ENCODE data around the gene STX17. TPM values are rescaled to one million over a fixed set of nuclear protein-coding genes. Genes with fewer than 3 reads are reported as not detected.

Gene STX17
- total RNA-seq, 1 experiment from 2014 or later = 9.3 TPM

GRCh38 chr9:99925541-99925940 lies 19.1 kb downstream of the STX17 start:
- Histone ChIP-seq H3K4me3 (ENCODE audit: insufficient read depth, low read depth, low read length) (no peak overlapping the region), H3K27me3 (ENCODE audit: control insufficient read depth, insufficient read depth, low read length) (no peaks in the 10 kb centered on the region), H3K36me3 (replicated peaks; ENCODE audit: control insufficient read depth, insufficient read depth, low read length) (no peaks in the 10 kb centered on the region; the same call in 1 of the 2 replicates)
- DNase-seq = no peak

GRCh38 chr9:99929652-99930051 lies 23.2 kb downstream of the STX17 start:
- Histone ChIP-seq H3K36me3 (replicated peaks; ENCODE audit: control insufficient read depth, insufficient read depth, low read length) (no peaks in the 10 kb centered on the region), H3K4me3 (ENCODE audit: insufficient read depth, low read depth, low read length) (no peak overlapping the region)

GRCh38 chr9:99931155-99931840 lies 24.8 kb downstream of the STX17 start:
- Histone ChIP-seq H3K27me3 (ENCODE audit: control insufficient read depth, insufficient read depth, low read length) (no peaks in the 10 kb centered on the region), H3K4me3 (ENCODE audit: insufficient read depth, low read depth, low read length) (no peak overlapping the region), H3K36me3 (replicated peaks; ENCODE audit: control insufficient read depth, insufficient read depth, low read length) (no peaks in the 10 kb centered on the region)
- no peak for DNase-seq

More at GRCh38 chr9:99929652-99930051, 23.2 kb downstream of the STX17 start:
- no peak for DNase-seq
- H3K27me3 ChIP-seq (ENCODE audit: control insufficient read depth, insufficient read depth, low read length) = no peaks in the 10 kb centered on the region

- Histone ChIP-seq H3K4me3 (ENCODE audit: insufficient read depth, low read depth, low read length) (no peak overlapping the region), H3K36me3 (replicated peaks; ENCODE audit: control insufficient read depth, insufficient read depth, low read length) (no peaks in the 10 kb centered on the region), H3K27me3 (ENCODE audit: control insufficient read depth, insufficient read depth, low read length) (no peaks in the 10 kb centered on the region)
- DNase-seq = no peak
Measured at GRCh38 chr9:99936947-99937587, 30.6 kb downstream of the STX17 start.

GRCh38 chr9:99947395-99947794 lies 40.9 kb downstream of the STX17 start:
- peak; percentile 3 for DNase-seq
- Histone ChIP-seq H3K27me3 (ENCODE audit: control insufficient read depth, insufficient read depth, low read length) (no peaks in the 10 kb centered on the region), H3K4me3 (ENCODE audit: insufficient read depth, low read depth, low read length) (no peak overlapping the region), H3K36me3 (replicated peaks; ENCODE audit: control insufficient read depth, insufficient read depth, low read length) (no peaks in the 10 kb centered on the region)

GRCh38 chr9:99948482-99948881 lies 42.0 kb downstream of the STX17 start:
- Histone ChIP-seq H3K4me3 (ENCODE audit: insufficient read depth, low read depth, low read length) (no peak overlapping the region), H3K27me3 (ENCODE audit: control insufficient read depth, insufficient read depth, low read length) (no peaks in the 10 kb centered on the region), H3K36me3 (replicated peaks; ENCODE audit: control insufficient read depth, insufficient read depth, low read length) (no peaks in the 10 kb centered on the region)
- no peak for DNase-seq

GRCh38 chr9:99948896-99949295 lies 42.4 kb downstream of the STX17 start:
- Histone ChIP-seq H3K4me3 (ENCODE audit: insufficient read depth, low read depth, low read length) (no peak overlapping the region), H3K36me3 (replicated peaks; ENCODE audit: control insufficient read depth, insufficient read depth, low read length) (no peaks in the 10 kb centered on the region), H3K27me3 (ENCODE audit: control insufficient read depth, insufficient read depth, low read length) (no peaks in the 10 kb centered on the region)
- DNase-seq = no peak

GRCh38 chr9:99953861-99954507 lies 47.5 kb downstream of the STX17 start:
- Histone ChIP-seq H3K4me3 (ENCODE audit: insufficient read depth, low read depth, low read length) (no peak overlapping the region), H3K27me3 (ENCODE audit: control insufficient read depth, insufficient read depth, low read length) (no peaks in the 10 kb centered on the region), H3K36me3 (replicated peaks; ENCODE audit: control insufficient read depth, insufficient read depth, low read length) (no peaks in the 10 kb centered on the region)
- no peak for DNase-seq

GRCh38 chr9:99954819-99955218 lies 48.4 kb downstream of the STX17 start:
- no peaks in the 10 kb centered on the region for H3K27me3 ChIP-seq (ENCODE audit: control insufficient read depth, insufficient read depth, low read length)
- no peak overlapping the region for H3K4me3 ChIP-seq (ENCODE audit: insufficient read depth, low read depth, low read length)
- DNase-seq = no peak
- H3K36me3 ChIP-seq (replicated peaks; ENCODE audit: control insufficient read depth, insufficient read depth, low read length) = no peaks in the 10 kb centered on the region

GRCh38 chr9:99955606-99956005 lies 49.2 kb downstream of the STX17 start:
- DNase-seq = no peak
- H3K4me3 ChIP-seq (ENCODE audit: insufficient read depth, low read depth, low read length) = no peak overlapping the region
- no peaks in the 10 kb centered on the region for H3K36me3 ChIP-seq (replicated peaks; ENCODE audit: control insufficient read depth, insufficient read depth, low read length)
- no peaks in the 10 kb centered on the region for H3K27me3 ChIP-seq (ENCODE audit: control insufficient read depth, insufficient read depth, low read length)

- no peak for DNase-seq
- Histone ChIP-seq H3K36me3 (replicated peaks; ENCODE audit: control insufficient read depth, insufficient read depth, low read length) (no peaks in the 10 kb centered on the region), H3K27me3 (ENCODE audit: control insufficient read depth, insufficient read depth, low read length) (no peaks in the 10 kb centered on the region), H3K4me3 (ENCODE audit: insufficient read depth, low read depth, low read length) (no peak overlapping the region)
Measured at GRCh38 chr9:99962680-99963261, 56.3 kb downstream of the STX17 start.

- Histone ChIP-seq H3K36me3 (replicated peaks; ENCODE audit: control insufficient read depth, insufficient read depth, low read length) (no peaks in the 10 kb centered on the region), H3K27me3 (ENCODE audit: control insufficient read depth, insufficient read depth, low read length) (no peaks in the 10 kb centered on the region), H3K4me3 (ENCODE audit: insufficient read depth, low read depth, low read length) (no peak overlapping the region)
- DNase-seq = no peak
Measured at GRCh38 chr9:99964336-99964735, 57.9 kb downstream of the STX17 start.

GRCh38 chr9:99966001-99966400 lies 59.5 kb downstream of the STX17 start:
- Histone ChIP-seq H3K36me3 (replicated peaks; ENCODE audit: control insufficient read depth, insufficient read depth, low read length) (no peaks in the 10 kb centered on the region), H3K4me3 (ENCODE audit: insufficient read depth, low read depth, low read length) (no peak overlapping the region), H3K27me3 (ENCODE audit: control insufficient read depth, insufficient read depth, low read length) (no peaks in the 10 kb centered on the region; the same call in 1 of the 2 replicates)
- no peak for DNase-seq

- DNase-seq = no peak
Measured at GRCh38 chr9:99966716-99967115, 60.3 kb downstream of the STX17 start.

GRCh38 chr9:99967457-99967856 lies 61.0 kb downstream of the STX17 start:
- DNase-seq = no peak
- no peaks in the 10 kb centered on the region for H3K36me3 ChIP-seq (replicated peaks; ENCODE audit: control insufficient read depth, insufficient read depth, low read length)
- no peak overlapping the region for H3K4me3 ChIP-seq (ENCODE audit: insufficient read depth, low read depth, low read length)
- H3K27me3 ChIP-seq (ENCODE audit: control insufficient read depth, insufficient read depth, low read length) = no peaks in the 10 kb centered on the region; the same call in 1 of the 2 replicates

More at GRCh38 chr9:99966716-99967115, 60.3 kb downstream of the STX17 start:
- Histone ChIP-seq H3K4me3 (ENCODE audit: insufficient read depth, low read depth, low read length) (no peak overlapping the region), H3K36me3 (replicated peaks; ENCODE audit: control insufficient read depth, insufficient read depth, low read length) (no peaks in the 10 kb centered on the region), H3K27me3 (ENCODE audit: control insufficient read depth, insufficient read depth, low read length) (no peaks in the 10 kb centered on the region; the same call in 1 of the 2 replicates)

Data from H7 (cell line).